Measurements from ENCODE around the gene RPS26.

DNA sequence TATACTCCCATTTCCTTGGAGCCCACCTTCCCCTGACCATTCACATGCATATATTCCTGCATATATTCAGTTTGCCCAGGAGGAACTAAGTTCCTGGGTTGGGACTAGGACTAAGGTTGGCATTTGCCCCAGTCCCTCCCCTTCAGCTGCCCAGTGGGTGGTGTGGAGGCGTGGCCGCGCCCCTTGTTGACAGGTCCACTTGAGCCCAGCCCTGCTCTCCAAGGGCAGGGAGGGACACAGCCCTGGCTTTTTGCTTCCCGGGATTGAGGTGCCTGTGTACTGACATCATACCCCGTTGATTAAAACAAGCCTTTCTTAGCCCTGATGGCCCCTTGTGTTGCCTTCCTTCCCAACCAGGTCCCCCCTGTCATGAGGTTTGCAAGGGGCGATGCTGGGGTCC, 45.5 kb downstream of the RPS26 start:
- TF ChIP-seq, protein P1, sequence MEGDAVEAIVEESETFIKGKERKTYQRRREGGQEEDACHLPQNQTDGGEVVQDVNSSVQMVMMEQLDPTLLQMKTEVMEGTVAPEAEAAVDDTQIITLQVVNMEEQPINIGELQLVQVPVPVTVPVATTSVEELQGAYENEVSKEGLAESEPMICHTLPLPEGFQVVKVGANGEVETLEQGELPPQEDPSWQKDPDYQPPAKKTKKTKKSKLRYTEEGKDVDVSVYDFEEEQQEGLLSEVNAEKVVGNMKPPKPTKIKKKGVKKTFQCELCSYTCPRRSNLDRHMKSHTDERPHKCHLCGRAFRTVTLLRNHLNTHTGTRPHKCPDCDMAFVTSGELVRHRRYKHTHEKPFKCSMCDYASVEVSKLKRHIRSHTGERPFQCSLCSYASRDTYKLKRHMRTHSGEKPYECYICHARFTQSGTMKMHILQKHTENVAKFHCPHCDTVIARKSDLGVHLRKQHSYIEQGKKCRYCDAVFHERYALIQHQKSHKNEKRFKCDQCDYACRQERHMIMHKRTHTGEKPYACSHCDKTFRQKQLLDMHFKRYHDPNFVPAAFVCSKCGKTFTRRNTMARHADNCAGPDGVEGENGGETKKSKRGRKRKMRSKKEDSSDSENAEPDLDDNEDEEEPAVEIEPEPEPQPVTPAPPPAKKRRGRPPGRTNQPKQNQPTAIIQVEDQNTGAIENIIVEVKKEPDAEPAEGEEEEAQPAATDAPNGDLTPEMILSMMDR (IDR thresholded peaks at IDR 0.05) = no peak
- TF ChIP-seq EP300 (IDR thresholded peaks at IDR 0.05) (no peak), POLR2A (IDR thresholded peaks at IDR 0.05; ENCODE audit: low read depth) (no peak), POLR2AphosphoS5 (IDR thresholded peaks at IDR 0.05) (no peak)

Data from esophagus muscularis mucosa (tissue), 4 donors.